HEK293T (cell line): Measurements from ENCODE around the gene MFSD6L.

Source experiments
- CTCF ChIA-PET: fragments of 350-600 bp; formaldehyde crosslinking; extraction: SDS; loops from one replicate; lab custom pipeline; 2021; ENCODE audit warnings: antibody characterized with exemption, inconsistent platforms; lab: Yijun Ruan, JAX
- POLR2A ChIA-PET: fragments of 350-600 bp; formaldehyde crosslinking; extraction: SDS; loops from one replicate; lab custom pipeline; 2020; ENCODE audit warnings: antibody characterized with exemption, inconsistent platforms; lab: Yijun Ruan, JAX
- DNase-seq: peaks from one replicate; pipeline ENCODE4 v3.0.0; 2012; ENCODE audit warnings: mixed read lengths; ENCODE audit errors: extremely low spot score
- ARNT ChIP-seq: fragments of 450-650 bp; IDR thresholded peaks from 2 replicates; pipeline ENCODE4 v1.6.1; 2017; ENCODE audit warnings: mild to moderate bottlenecking
- BHLHE40 ChIP-seq: fragments of 450-650 bp; IDR thresholded peaks from 2 replicates; pipeline ENCODE4 v1.6.1; 2016; ENCODE audit warnings: mild to moderate bottlenecking, moderate library complexity, borderline replicate concordance
- CTBP1 ChIP-seq: fragments of 450-650 bp; IDR thresholded peaks from 2 replicates; pipeline ENCODE4 v1.6.1; 2016; ENCODE audit warnings: borderline replicate concordance
- ELF4 ChIP-seq: fragments of 450-650 bp; IDR thresholded peaks from 2 replicates; pipeline ENCODE4 v1.6.1; 2017; ENCODE audit warnings: antibody characterized with exemption
- FOXA1 ChIP-seq: fragments of 450-650 bp; IDR thresholded peaks from 2 replicates; pipeline ENCODE4 v1.6.1; 2016; ENCODE audit warnings: mild to moderate bottlenecking
- FOXK2 ChIP-seq: fragments of 450-650 bp; IDR thresholded peaks from 2 replicates; pipeline ENCODE4 v1.6.1; 2016; ENCODE audit warnings: mild to moderate bottlenecking
- FOXM1 ChIP-seq: fragments of 450-650 bp; IDR thresholded peaks from 2 replicates; pipeline ENCODE4 v1.6.1; 2017; ENCODE audit warnings: mild to moderate bottlenecking, borderline replicate concordance
- HDGF ChIP-seq: fragments of 450-650 bp; IDR thresholded peaks from 2 replicates; pipeline ENCODE4 v1.6.1; 2017; ENCODE audit warnings: antibody characterized with exemption, borderline replicate concordance
- L3MBTL2 ChIP-seq: fragments of 450-650 bp; conservative IDR thresholded peaks from 2 replicates; pipeline ENCODE4 v1.6.1; 2016; ENCODE audit warnings: mild to moderate bottlenecking
- LEF1 ChIP-seq: fragments of 450-650 bp; IDR thresholded peaks from 2 replicates; pipeline ENCODE4 v1.6.1; 2017; ENCODE audit warnings: mild to moderate bottlenecking, borderline replicate concordance
- NFRKB ChIP-seq: fragments of 450-650 bp; IDR thresholded peaks from 2 replicates; pipeline ENCODE4 v1.6.1; 2016; ENCODE audit warnings: mild to moderate bottlenecking, moderate library complexity
- PKNOX1 ChIP-seq: fragments of 450-650 bp; IDR thresholded peaks from 2 replicates; pipeline ENCODE4 v1.6.1; 2016
- SP1 ChIP-seq: fragments of 450-650 bp; IDR thresholded peaks from 2 replicates; pipeline ENCODE4 v1.6.1; 2017
- SUZ12 ChIP-seq: fragments of 450-650 bp; IDR thresholded peaks from 2 replicates; pipeline ENCODE4 v1.6.1; 2016; ENCODE audit warnings: mild to moderate bottlenecking
- TARDBP ChIP-seq: fragments of 450-650 bp; IDR thresholded peaks from 2 replicates; pipeline ENCODE4 v1.6.1; 2016
- ZNF384 ChIP-seq: fragments of 450-650 bp; IDR thresholded peaks from 2 replicates; pipeline ENCODE4 v1.6.1; 2016

The MFSD6L gene

GRCh38 chr17:8799570-8800212, 526 bp upstream of the MFSD6L start:
- ChIA-PET POLR2A (interaction anchor here (0.5 kb wide), 1 partner anchor 577 kb away, joined by 3 read pairs; no protein-coding TSS in a partner anchor), CTCF (no interaction called here)
- no peak for DNase-seq
- TF ChIP-seq BHLHE40 (no peak), ZNF384 (no peak), L3MBTL2 (no peak), FOXK2 (no peak), TARDBP (no peak), NFRKB (no peak), LEF1 (no peak), ELF4 (no peak)

GRCh38 chr17:8798176-8798845, 854 bp downstream of the MFSD6L start:
- POLR2A ChIA-PET: no interaction called here
- DNase-seq: no peak
- CTCF ChIA-PET: interaction anchor here (1.5 kb wide), 1 partner anchor 11 kb away, joined by 3 read pairs; no protein-coding TSS in a partner anchor
- TF ChIP-seq HDGF (no peak), ARNT (no peak), TARDBP (no peak)

GRCh38 chr17:8797621-8798175, 1.5 kb downstream of the MFSD6L start:
- ChIA-PET CTCF (interaction anchor here (1.5 kb wide), 1 partner anchor 11 kb away, joined by 3 read pairs; no protein-coding TSS in a partner anchor), POLR2A (no interaction called here)
- TF ChIP-seq FOXA1: no peak
- TF ChIP-seq HDGF: no peak
- TF ChIP-seq L3MBTL2: no peak
- no peak for TF ChIP-seq NFRKB
- no peak for TF ChIP-seq ELF4
- TF ChIP-seq ZNF384: no peak
- no peak for TF ChIP-seq LEF1
- no peak for TF ChIP-seq TARDBP
- no peak for TF ChIP-seq SP1
- TF ChIP-seq ARNT: no peak
- TF ChIP-seq FOXK2: no peak
- no peak for TF ChIP-seq FOXM1
- TF ChIP-seq CTBP1: no peak
- TF ChIP-seq BHLHE40: no peak
- no peak for TF ChIP-seq SUZ12
- TF ChIP-seq PKNOX1: no peak
- no peak for DNase-seq

GRCh38 chr17:8794636-8795035, 4.5 kb downstream of the MFSD6L start:
- ChIA-PET POLR2A (no interaction called here), CTCF (interaction anchor here (0.7 kb wide), 1 partner anchor 9 kb away, joined by 4 read pairs; no protein-coding TSS in a partner anchor)
- no peak for DNase-seq
- TF ChIP-seq NFRKB: no peak
- TF ChIP-seq FOXM1: no peak
- no peak for TF ChIP-seq SP1
- no peak for TF ChIP-seq LEF1
- no peak for TF ChIP-seq CTBP1
- no peak for TF ChIP-seq FOXK2
- no peak for TF ChIP-seq SUZ12
- TF ChIP-seq TARDBP: no peak
- no peak for TF ChIP-seq ARNT
- no peak for TF ChIP-seq FOXA1
- TF ChIP-seq L3MBTL2: no peak
- no peak for TF ChIP-seq ELF4
- no peak for TF ChIP-seq ZNF384

GRCh38 chr17:8793649-8794048, 5.5 kb downstream of the MFSD6L start:
- no peak for DNase-seq
- TF ChIP-seq BHLHE40 (no peak), ZNF384 (no peak)
- ChIA-PET POLR2A (no interaction called here), CTCF (no interaction called here)

- DNase-seq: no peak
- ChIA-PET CTCF (no interaction called here), POLR2A (no interaction called here)
- TF ChIP-seq SUZ12: no peak
- no peak for TF ChIP-seq NFRKB
- TF ChIP-seq HDGF: no peak
- TF ChIP-seq SP1: no peak
- no peak for TF ChIP-seq FOXA1
- no peak for TF ChIP-seq CTBP1
- no peak for TF ChIP-seq PKNOX1
- no peak for TF ChIP-seq ELF4
- no peak for TF ChIP-seq ARNT
- no peak for TF ChIP-seq L3MBTL2
Measured at GRCh38 chr17:8792646-8793045, 6.5 kb downstream of the MFSD6L start.

- DNase-seq: no peak
- TF ChIP-seq PKNOX1: no peak
- TF ChIP-seq ZNF384: no peak
- no peak for TF ChIP-seq NFRKB
- TF ChIP-seq SP1: no peak
- no peak for TF ChIP-seq TARDBP
- TF ChIP-seq BHLHE40: no peak
- TF ChIP-seq FOXM1: no peak
- no peak for TF ChIP-seq FOXA1
- TF ChIP-seq ELF4: no peak
- no peak for TF ChIP-seq CTBP1
- TF ChIP-seq ARNT: no peak
- no peak for TF ChIP-seq HDGF
- no peak for TF ChIP-seq LEF1
- POLR2A ChIA-PET: no interaction called here
- CTCF ChIA-PET: no interaction called here
Measured at GRCh38 chr17:8791910-8792270, 7.3 kb downstream of the MFSD6L start.
